ENCODE data around the gene FIP1L1. TPM values are rescaled to one million over a fixed set of nuclear protein-coding genes. Genes with fewer than 3 reads are reported as not detected.

The FIP1L1 gene
- total RNA-seq, 1 experiment from 2014 or later, result 68.0 TPM

DNA sequence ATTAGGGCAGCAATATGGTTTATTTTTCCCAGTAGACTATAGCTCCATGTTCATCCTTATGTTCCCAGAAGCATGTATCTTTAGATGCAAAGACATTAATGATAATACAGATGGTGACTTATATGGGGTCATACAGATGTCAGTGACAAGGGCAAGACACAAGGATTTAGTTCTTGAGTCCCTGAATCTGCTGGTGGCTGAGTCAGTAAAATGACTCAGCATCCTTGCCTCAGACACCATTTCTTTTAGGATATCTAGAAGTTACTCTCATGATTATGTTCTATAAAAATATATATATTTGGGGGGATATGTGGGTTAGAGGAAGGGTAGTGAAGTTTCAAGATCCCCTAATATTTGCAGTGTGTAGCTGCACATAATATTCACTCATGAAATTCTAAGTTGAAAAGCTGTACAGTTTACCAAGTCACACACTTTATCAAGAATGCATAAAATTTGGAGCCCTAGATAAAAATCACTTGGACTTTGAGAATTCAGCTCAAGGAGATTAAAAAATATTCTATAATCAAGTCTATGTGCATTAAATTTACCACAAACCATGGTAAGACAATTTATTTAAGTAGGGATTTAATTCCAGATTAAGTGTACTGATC is 111.9 kb downstream of the FIP1L1 start:
- Mint-ChIP-seq H3K27me3 (ENCODE audit: low read depth) (no peaks in the 10 kb centered on the region; the same call in none of the 2 replicates), H3K27ac (no peak overlapping the region), H3K9me3 (no peaks in the 10 kb centered on the region), H3K4me3 (no peak overlapping the region), H3K36me3 (ENCODE audit: insufficient read depth in 1 of 3, low read depth in 3 of 3) (no peaks in the 10 kb centered on the region; a peak in 1 of 7 replicates), H3K4me1 (peaks cover 14 to 16% of the 10 kb centered on the region in 2 experiments)
- H3K4me2 ChIP-seq (ENCODE audit: insufficient read depth, insufficient read length, low read length), result no peak overlapping the region
- no peak overlapping the region for H4K5ac ChIP-seq (ENCODE audit: insufficient read length, low read depth, low read length)
- H3K9ac ChIP-seq (ENCODE audit: extremely low read depth, insufficient read length, low read length), result no peak overlapping the region
- no peak overlapping the region for H2BK20ac ChIP-seq (ENCODE audit: low read depth, low read length, poor library complexity, severe bottlenecking)
- H2BK120ac ChIP-seq (ENCODE audit: low read depth, low read length, poor library complexity, severe bottlenecking), result no peak overlapping the region
- H3K27ac ChIP-seq (ENCODE audit: insufficient read length, low read depth, low read length), result no peak overlapping the region
- H3K4me1 ChIP-seq (ENCODE audit: insufficient read depth, low read length), result no peaks in the 10 kb centered on the region
- no peak overlapping the region for H2BK5ac ChIP-seq (ENCODE audit: insufficient read length, low read length)
- no peak overlapping the region for H3K18ac ChIP-seq (ENCODE audit: insufficient read length, low read depth, low read length)
- H3K4ac ChIP-seq (ENCODE audit: low read depth, low read length), result no peak overlapping the region
- no peaks in the 10 kb centered on the region for H3K9me3 ChIP-seq (ENCODE audit: control insufficient read depth, low read depth, low read length)
- no peaks in the 10 kb centered on the region for H3K27me3 ChIP-seq (ENCODE audit: insufficient read depth, low read length)
- H3K79me2 ChIP-seq (ENCODE audit: insufficient read depth, low read length), result no peaks in the 10 kb centered on the region
- no peak overlapping the region for H4K91ac ChIP-seq (ENCODE audit: insufficient read length, low read depth, low read length)
- DNase-seq, result no peak
- no peak overlapping the region for H2AFZ ChIP-seq (ENCODE audit: low read length)
- H2AK5ac ChIP-seq (ENCODE audit: insufficient read length, low read length), result no peak overlapping the region
- H3K23ac ChIP-seq (ENCODE audit: insufficient read length, low read depth, low read length), result no peak overlapping the region
- H4K8ac ChIP-seq (replicated peaks; ENCODE audit: insufficient read length, low read depth, low read length), result no peak overlapping the region
- H4K20me1 ChIP-seq (ENCODE audit: control insufficient read depth, insufficient read depth, insufficient read length), result no peaks in the 10 kb centered on the region
- no peak overlapping the region for H3K14ac ChIP-seq (ENCODE audit: insufficient read depth, low read length)
- no peak overlapping the region for H2BK12ac ChIP-seq (ENCODE audit: insufficient read length, low read depth, low read length)
- no peak overlapping the region for H3K56ac ChIP-seq (ENCODE audit: insufficient read length, low read depth, low read length)
- TF ChIP-seq, protein P1, sequence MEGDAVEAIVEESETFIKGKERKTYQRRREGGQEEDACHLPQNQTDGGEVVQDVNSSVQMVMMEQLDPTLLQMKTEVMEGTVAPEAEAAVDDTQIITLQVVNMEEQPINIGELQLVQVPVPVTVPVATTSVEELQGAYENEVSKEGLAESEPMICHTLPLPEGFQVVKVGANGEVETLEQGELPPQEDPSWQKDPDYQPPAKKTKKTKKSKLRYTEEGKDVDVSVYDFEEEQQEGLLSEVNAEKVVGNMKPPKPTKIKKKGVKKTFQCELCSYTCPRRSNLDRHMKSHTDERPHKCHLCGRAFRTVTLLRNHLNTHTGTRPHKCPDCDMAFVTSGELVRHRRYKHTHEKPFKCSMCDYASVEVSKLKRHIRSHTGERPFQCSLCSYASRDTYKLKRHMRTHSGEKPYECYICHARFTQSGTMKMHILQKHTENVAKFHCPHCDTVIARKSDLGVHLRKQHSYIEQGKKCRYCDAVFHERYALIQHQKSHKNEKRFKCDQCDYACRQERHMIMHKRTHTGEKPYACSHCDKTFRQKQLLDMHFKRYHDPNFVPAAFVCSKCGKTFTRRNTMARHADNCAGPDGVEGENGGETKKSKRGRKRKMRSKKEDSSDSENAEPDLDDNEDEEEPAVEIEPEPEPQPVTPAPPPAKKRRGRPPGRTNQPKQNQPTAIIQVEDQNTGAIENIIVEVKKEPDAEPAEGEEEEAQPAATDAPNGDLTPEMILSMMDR (conservative IDR thresholded peaks at IDR 0.05), result no peak
- no peak overlapping the region for H2BK15ac ChIP-seq (ENCODE audit: low read depth, low read length)
- no peak overlapping the region for H3T11ph ChIP-seq (ENCODE audit: low read length)
- no peaks in the 10 kb centered on the region for H3K79me1 ChIP-seq (ENCODE audit: insufficient read depth, low read depth, low read length, poor library complexity, severe bottlenecking)
- no peaks in the 10 kb centered on the region for H3K23me2 ChIP-seq (ENCODE audit: insufficient read length, low read depth, low read length, poor library complexity, severe bottlenecking)

Data from H9 (cell line).